A549 (cell line): ENCODE results near the gene GLRX3. TPM values are rescaled to one million over a fixed set of nuclear protein-coding genes. Genes with fewer than 3 reads are reported as not detected.
"Not testable (repeated sequence)": the region's sequence is repeated elsewhere in the genome, so short reads cannot be mapped to it uniquely, and the experiment has no call there.

Source experiments
- ATAC-seq, 2 experiments: fragments of 200-7000 bp in 1 of 2; fragments of >200 bp in 1 of 2; cut with Nextera tagmentation in 1 of 2; cut with Tn5 transposase in 1 of 2; 3 replicates each; pipeline versions ENCODE4 v1.8.0 to v1.9.1; 2018 to 2020; ENCODE audit warnings: mild to moderate bottlenecking in 1 of 2, moderate library complexity in 1 of 2
- CTCF ChIA-PET: fragments of 300-600 bp; sonication (Branson Sonifier 250); formaldehyde crosslinking; extraction: SDS; loops from one replicate; lab custom pipeline; 2021; ENCODE audit warnings: antibody characterized with exemption, inconsistent platforms; lab: Yijun Ruan, JAX
- POLR2A ChIA-PET: fragments of 350-600 bp; formaldehyde crosslinking; extraction: SDS; loops from one replicate; lab custom pipeline; 2021; ENCODE audit warnings: antibody characterized with exemption, inconsistent platforms; lab: Yijun Ruan, JAX
- DNase-seq, 2 experiments: peaks; one replicate each; pipeline versions ENCODE4 v3.0.0 to v3.0.0-alpha.2; 2011 to 2016; ENCODE audit warnings: low read depth in 1 of 2, low spot score in 1 of 2
- FAIRE-seq: peaks from 2 replicates; lab custom pipeline; 2011; peaks lifted over from hg19 to GRCh38; lab: Jason Lieb, UNC
- H3K27ac ChIP-seq, 2 experiments: fragments of >200 bp; sonication (Bioruptor Twin); formaldehyde crosslinking; 3 replicates each; pipeline ENCODE4 v1.5.1; 2016 to 2017
- H3K4me1 ChIP-seq: fragments of >200 bp; sonication (Bioruptor Twin); formaldehyde crosslinking; 3 replicates; pipeline ENCODE4 v1.6.1; 2016
- H3K4me2 ChIP-seq: fragments of >200 bp; sonication (Bioruptor Twin); formaldehyde crosslinking; 3 replicates; pipeline ENCODE4 v1.6.1; 2016
- H3K4me3 ChIP-seq: fragments of >200 bp; sonication (Bioruptor Twin); formaldehyde crosslinking; 3 replicates; pipeline ENCODE4 v1.5.1; 2016
- H3K9me3 ChIP-seq: fragments of >200 bp; sonication (Bioruptor Twin); formaldehyde crosslinking; 3 replicates; pipeline ENCODE4 v1.6.1; 2016
- CHD2 ChIP-seq: fragments of 150-350 bp; IDR thresholded peaks from 2 replicates; pipeline ENCODE4 v1.6.1; 2014; ENCODE audit warnings: low read length; ENCODE audit not compliant: partially characterized antibody
- CHD4 ChIP-seq: fragments of 200-600 bp; sonication (generic); IDR thresholded peaks from 2 replicates; pipeline ENCODE4 v1.6.1; 2016; ENCODE audit warnings: antibody characterized with exemption, mild to moderate bottlenecking, borderline replicate concordance
- EHF ChIP-seq: fragments of 250-450 bp; sonication (Bioruptor Pico); IDR thresholded peaks from 2 replicates; pipeline ENCODE4 v1.5.0; 2020; ENCODE audit warnings: mild to moderate bottlenecking
- EHMT2 ChIP-seq: fragments of 200-600 bp; sonication (generic); IDR thresholded peaks from 2 replicates; pipeline ENCODE4 v1.6.1; 2016; ENCODE audit warnings: antibody characterized with exemption, low read depth, mild to moderate bottlenecking, moderate library complexity
- FOSB ChIP-seq: fragments of 250-450 bp; sonication (Bioruptor Pico); IDR thresholded peaks from 2 replicates; pipeline ENCODE4 v1.5.0; 2020; ENCODE audit warnings: mild to moderate bottlenecking, moderate library complexity
- HOXA7 ChIP-seq: fragments of 250-450 bp; sonication (Bioruptor Pico); IDR thresholded peaks from 2 replicates; pipeline ENCODE4 v1.5.0; 2020; ENCODE audit warnings: mild to moderate bottlenecking, moderate library complexity
- HOXB13 ChIP-seq: fragments of 250-450 bp; sonication (Bioruptor Pico); IDR thresholded peaks from 2 replicates; pipeline ENCODE4 v1.5.0; 2020; ENCODE audit warnings: low read depth, mild to moderate bottlenecking, moderate library complexity
- PBX3 ChIP-seq: IDR thresholded peaks from 2 replicates; pipeline ENCODE4 v1.6.1; 2012
- PHF8 ChIP-seq: fragments of 200-600 bp; sonication (generic); IDR thresholded peaks from 2 replicates; pipeline ENCODE4 v1.6.1; 2016; ENCODE audit warnings: low read depth, mild to moderate bottlenecking, antibody characterized with exemption, moderate library complexity, borderline replicate concordance
- POLR2AphosphoS2 ChIP-seq: conservative IDR thresholded peaks from 2 replicates; pipeline ENCODE4 v1.6.1; 2012; ENCODE audit warnings: low read length, improper control_type of control experiment, inconsistent platforms
- SMC3 ChIP-seq: fragments of >200 bp; sonication (Bioruptor Twin); formaldehyde crosslinking; IDR thresholded peaks from 3 replicates; pipeline ENCODE4 v1.6.1; 2018; ENCODE audit warnings: inconsistent platforms
- TFCP2L1 ChIP-seq: fragments of 250-450 bp; sonication (Bioruptor Pico); IDR thresholded peaks from 2 replicates; pipeline ENCODE4 v1.5.0; 2021; ENCODE audit warnings: mild to moderate bottlenecking
- TP53 ChIP-seq: fragments of 250-450 bp; sonication (Bioruptor Pico); IDR thresholded peaks from 2 replicates; pipeline ENCODE4 v1.5.0; 2021; ENCODE audit warnings: mild to moderate bottlenecking, moderate library complexity
- ZC3H11A ChIP-seq: fragments of 450-650 bp; IDR thresholded peaks from 2 replicates; pipeline ENCODE4 v1.6.1; 2014; ENCODE audit warnings: antibody characterized with exemption, mild to moderate bottlenecking
- ZSCAN20 ChIP-seq: fragments of 250-450 bp; sonication (Bioruptor Pico); IDR thresholded peaks from 2 replicates; pipeline ENCODE4 v1.8.0; 2022; ENCODE audit warnings: mild to moderate bottlenecking, moderate library complexity
- WGBS: methylation state at CpG from one replicate; pipeline ENCODE4 v1.1.6; 2017; ENCODE audit errors: missing lambda C conversion rate; 5-methylcytosine and 5-hydroxymethylcytosine counted together
- polyA plus RNA-seq, 4 experiments: library from polyadenylated mRNA; depleted of rRNA in 3 of 4; stranded (reverse); fragments of >200 nt; fragmentation: RNase III in 1 of 4; extraction: RNeasy Plus Mini Kit Qiagen cat#74134 plus additional on column Dnase treatment in 1 of 4; gene quantifications; 2 replicates in 3 of 4; 3 replicates in 1 of 4; pipeline ENCODE4 v1.2.3, GENCODE V29; 2011 to 2017
- TF ChIP-seq, protein P1 (sequence below): fragments of >200 bp; sonication (Bioruptor Twin); formaldehyde crosslinking; IDR thresholded peaks from 3 replicates; pipeline ENCODE4 v1.5.1; 2016
- TF ChIP-seq, protein P2 (sequence below): fragments of 450-650 bp; IDR thresholded peaks from 2 replicates; pipeline ENCODE4 v1.6.1; 2014; ENCODE audit warnings: antibody characterized with exemption

The GLRX3 gene
- polyA plus RNA-seq, 2 of the 4 experiments (the other 2 are of a cell fraction): 153 to 219 TPM

- H3K9me3 ChIP-seq, H3K27ac ChIP-seq, FAIRE-seq, ATAC-seq, H3K4me1 ChIP-seq, H3K4me2 ChIP-seq, H3K4me3 ChIP-seq, DNase-seq, POLR2A ChIA-PET: not testable (repeated sequence)
- WGBS: 82% methylated on average over 4 of the region's 4 CpGs
- peak; percentile 81 for TF ChIP-seq ZC3H11A
- CTCF ChIA-PET: interaction anchor here (5.3 kb wide), 1 partner anchor 10 kb away, joined by 29 read pairs; no protein-coding TSS in a partner anchor
These were observed 19.2 kb upstream of the GLRX3 start for GRCh38 chr10:130116942-130117341.

- H3K4me3 ChIP-seq, POLR2A ChIA-PET, H3K27ac ChIP-seq, FAIRE-seq, H3K4me2 ChIP-seq, ATAC-seq, H3K4me1 ChIP-seq, H3K9me3 ChIP-seq, DNase-seq: not testable (repeated sequence)
- WGBS: 45% methylated on average over 6 of the region's 6 CpGs
- CTCF ChIA-PET: interaction anchor here (5.3 kb wide), 1 partner anchor 10 kb away, joined by 29 read pairs; no protein-coding TSS in a partner anchor
These were observed 18.7 kb upstream of the GLRX3 start for GRCh38 chr10:130117535-130117934.

GRCh38 chr10:130121486-130122079, 14.6 kb upstream of the GLRX3 start:
- Histone ChIP-seq H3K27ac (no peak overlapping the region), H3K4me3 (no peak overlapping the region), H3K4me2 (no peak overlapping the region), H3K4me1 (no peaks in the 10 kb centered on the region), H3K9me3 (no peaks in the 10 kb centered on the region)
- 44% methylated on average over 11 of the region's 13 CpGs for WGBS
- FAIRE-seq (no peak), ATAC-seq (peak; percentile 36 to 39; a peak in 4 of 6 replicates), DNase-seq (no peak)
- CTCF ChIA-PET: interaction anchor here (1.2 to 2.2 kb wide), 2 partner anchors 9 to 12 kb away, joined by 3 to 7 read pairs; partner anchors contain the start of gene C10orf143
- POLR2A ChIA-PET: interaction anchor here (1.0 to 1.6 kb wide), 3 partner anchors 11 to 12 kb away, joined by 3 to 7 read pairs (median 5); partner anchors contain the start of gene C10orf143
- no peak for TF ChIP-seq POLR2AphosphoS2
- no peak for TF ChIP-seq PHF8
- TF ChIP-seq TP53 (CRISPR knock-in tag): no peak
- TF ChIP-seq CHD4: no peak
- TF ChIP-seq ZSCAN20: no peak
- TF ChIP-seq EHMT2: no peak
- no peak for TF ChIP-seq SMC3
- TF ChIP-seq, protein P1, sequence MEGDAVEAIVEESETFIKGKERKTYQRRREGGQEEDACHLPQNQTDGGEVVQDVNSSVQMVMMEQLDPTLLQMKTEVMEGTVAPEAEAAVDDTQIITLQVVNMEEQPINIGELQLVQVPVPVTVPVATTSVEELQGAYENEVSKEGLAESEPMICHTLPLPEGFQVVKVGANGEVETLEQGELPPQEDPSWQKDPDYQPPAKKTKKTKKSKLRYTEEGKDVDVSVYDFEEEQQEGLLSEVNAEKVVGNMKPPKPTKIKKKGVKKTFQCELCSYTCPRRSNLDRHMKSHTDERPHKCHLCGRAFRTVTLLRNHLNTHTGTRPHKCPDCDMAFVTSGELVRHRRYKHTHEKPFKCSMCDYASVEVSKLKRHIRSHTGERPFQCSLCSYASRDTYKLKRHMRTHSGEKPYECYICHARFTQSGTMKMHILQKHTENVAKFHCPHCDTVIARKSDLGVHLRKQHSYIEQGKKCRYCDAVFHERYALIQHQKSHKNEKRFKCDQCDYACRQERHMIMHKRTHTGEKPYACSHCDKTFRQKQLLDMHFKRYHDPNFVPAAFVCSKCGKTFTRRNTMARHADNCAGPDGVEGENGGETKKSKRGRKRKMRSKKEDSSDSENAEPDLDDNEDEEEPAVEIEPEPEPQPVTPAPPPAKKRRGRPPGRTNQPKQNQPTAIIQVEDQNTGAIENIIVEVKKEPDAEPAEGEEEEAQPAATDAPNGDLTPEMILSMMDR: no peak
- TF ChIP-seq TFCP2L1 (CRISPR knock-in tag): no peak
- no peak for TF ChIP-seq HOXB13 (CRISPR knock-in tag)
- no peak for TF ChIP-seq CHD2
- TF ChIP-seq EHF: no peak
- no peak for TF ChIP-seq ZC3H11A
- TF ChIP-seq, protein P2, sequence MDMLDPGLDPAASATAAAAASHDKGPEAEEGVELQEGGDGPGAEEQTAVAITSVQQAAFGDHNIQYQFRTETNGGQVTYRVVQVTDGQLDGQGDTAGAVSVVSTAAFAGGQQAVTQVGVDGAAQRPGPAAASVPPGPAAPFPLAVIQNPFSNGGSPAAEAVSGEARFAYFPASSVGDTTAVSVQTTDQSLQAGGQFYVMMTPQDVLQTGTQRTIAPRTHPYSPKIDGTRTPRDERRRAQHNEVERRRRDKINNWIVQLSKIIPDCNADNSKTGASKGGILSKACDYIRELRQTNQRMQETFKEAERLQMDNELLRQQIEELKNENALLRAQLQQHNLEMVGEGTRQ: no peak
- TF ChIP-seq PBX3: no peak
- TF ChIP-seq HOXA7: no peak
- no peak for TF ChIP-seq FOSB (CRISPR knock-in tag)
- TF ChIP-seq, all 56 proteins: peak for 0
